Stimulated activated naive CD8-positive, alpha-beta T cell treated with anti-CD3 and anti-CD28 coated beads, Interleukin-15, Interleukin-2, amounts not matched to agents 100 U/mL and 50 U/mL, for 24 hours (primary cell): ENCODE data around the gene AK4.
"Not testable (repeated sequence)": the region's sequence is repeated elsewhere in the genome, so short reads cannot be mapped to it uniquely, and the experiment has no call there.

Experiments used
- ATAC-seq: fragments of 150-1000 bp; cut with Tn5 transposase; one replicate; pipeline ENCODE4 v1.10.0; 2021
- DNase-seq: peaks from one replicate; pipeline ENCODE4 v3.0.0; 2021

AK4 gene

GRCh38 chr1:65150583-65151263 lies 2.7 kb downstream of the AK4 start:
- ATAC-seq (no peak), DNase-seq (no peak)

DNA sequence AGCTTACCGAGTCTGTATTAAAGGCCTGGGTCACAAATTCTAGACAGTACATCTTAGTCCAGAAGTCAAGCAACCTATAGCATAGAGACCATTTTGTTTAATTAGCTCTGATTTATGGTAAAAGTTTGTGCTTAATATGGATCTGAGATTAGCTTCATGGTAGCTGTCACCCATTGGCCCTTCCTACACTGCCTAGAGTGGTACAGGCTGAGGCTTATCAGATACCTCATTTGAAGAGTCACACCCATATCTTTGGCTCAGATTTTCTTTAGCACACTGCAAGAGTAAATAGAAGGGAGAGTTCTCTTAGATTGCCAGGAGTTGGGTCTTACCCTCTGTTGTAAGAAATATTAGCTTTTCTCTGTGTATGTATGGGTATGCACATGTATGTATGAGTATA lies 3.6 kb downstream of the AK4 start:
- DNase-seq, result no peak
- ATAC-seq, result no peak

DNA sequence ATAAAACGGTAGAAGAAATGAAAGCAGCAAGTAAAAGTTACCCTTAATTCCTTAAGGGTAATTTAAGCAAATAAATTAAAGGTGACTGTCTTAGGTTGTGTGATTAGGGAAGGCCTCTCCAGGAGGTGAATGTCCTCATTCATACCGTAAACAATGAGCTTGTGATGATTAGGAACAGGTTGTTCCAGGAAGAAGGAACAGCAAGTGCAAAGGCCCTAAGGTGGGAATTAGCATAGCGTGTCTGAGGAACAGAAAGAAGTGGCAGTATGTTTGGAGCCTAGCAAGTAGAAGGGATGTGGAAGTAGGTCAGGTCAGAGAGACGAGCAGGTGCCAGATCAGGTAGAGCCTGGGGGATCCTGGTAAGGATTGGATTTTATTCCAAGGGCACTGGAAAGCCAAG lies 5.6 kb downstream of the AK4 start:
- no peak for ATAC-seq
- no peak for DNase-seq

DNA sequence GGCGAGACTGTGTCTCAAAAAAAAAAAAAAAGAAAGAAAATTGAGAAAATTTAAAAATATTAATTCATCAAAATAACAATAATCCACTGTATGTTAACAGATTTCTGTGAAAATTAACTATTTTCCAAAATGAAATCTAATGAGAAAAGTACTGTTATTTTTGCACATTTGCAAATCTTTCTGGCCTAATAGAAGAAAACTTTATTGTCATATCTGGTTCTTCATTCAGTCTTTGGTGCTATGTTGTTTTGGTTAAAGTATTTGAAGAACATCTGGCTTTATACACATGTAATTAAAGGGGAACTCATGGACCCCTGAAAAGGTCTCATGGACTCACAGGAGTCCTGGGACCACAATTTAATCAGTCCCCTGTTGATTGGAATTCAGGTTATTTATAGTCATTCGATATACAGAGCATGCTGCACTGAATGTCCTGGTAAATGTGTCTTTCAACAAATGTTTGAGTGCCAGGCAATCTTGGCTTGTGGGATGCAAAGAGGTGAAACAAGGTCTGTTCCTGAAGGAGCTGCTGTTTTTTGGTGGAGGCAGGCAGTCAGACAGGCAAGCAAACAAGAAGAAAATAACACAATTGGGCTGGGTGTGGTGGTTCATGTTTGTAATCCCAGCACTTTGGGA lies 9.0 kb downstream of the AK4 start:
- DNase-seq (no peak), ATAC-seq (no peak)

GRCh38 chr1:65157546-65157941 lies 9.5 kb downstream of the AK4 start:
- ATAC-seq, result no peak
- DNase-seq, result no peak

- not testable (repeated sequence) for DNase-seq, ATAC-seq
These were observed 11.3 kb downstream of the AK4 start for GRCh38 chr1:65159291-65159688.

DNA sequence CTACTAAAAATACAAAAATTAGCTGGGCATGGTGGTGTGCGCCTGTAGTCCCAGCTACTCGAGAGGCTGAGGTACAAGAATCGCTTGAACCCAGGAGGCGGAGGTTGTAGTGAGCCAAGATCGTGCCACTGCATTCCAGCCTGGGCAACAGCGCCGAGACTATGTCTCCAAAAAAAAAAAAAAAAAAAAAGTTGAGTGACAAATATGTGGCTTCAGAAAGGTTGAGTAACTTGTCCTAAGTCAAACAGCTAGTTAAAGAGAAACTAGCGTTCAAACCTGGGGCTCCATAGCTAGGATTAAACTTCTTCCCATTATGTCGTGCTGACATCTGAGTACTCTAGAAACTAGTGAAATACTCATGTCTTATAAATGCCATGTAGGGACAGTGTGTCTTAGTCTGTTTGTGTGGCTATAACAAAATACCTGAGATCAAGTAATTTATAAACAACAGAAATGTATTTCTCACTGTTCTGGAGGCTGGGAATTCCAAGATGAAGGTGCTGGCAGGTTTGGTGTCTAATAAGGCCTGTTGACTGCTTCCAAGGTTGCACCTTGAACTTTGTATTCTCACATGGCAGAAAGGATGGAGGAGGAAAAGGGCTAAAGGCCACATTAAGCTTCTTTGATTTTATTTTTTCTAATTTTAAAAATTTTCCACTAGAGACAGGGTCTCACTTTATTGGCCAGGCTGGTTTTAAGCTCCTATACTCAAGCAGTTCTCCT lies 12.0 kb downstream of the AK4 start:
- DNase-seq, result no peak
- no peak for ATAC-seq

GRCh38 chr1:65163201-65163805 lies 15.3 kb downstream of the AK4 start:
- ATAC-seq (no peak), DNase-seq (no peak)

- DNase-seq, ATAC-seq: not testable (repeated sequence)
These were observed 16.1 kb downstream of the AK4 start for GRCh38 chr1:65164101-65164500.

- ATAC-seq (no peak), DNase-seq (no peak)
These were observed 16.6 kb downstream of the AK4 start for GRCh38 chr1:65164633-65165032.

- DNase-seq (no peak), ATAC-seq (peak; percentile 46)
These were observed 17.4 kb downstream of the AK4 start for GRCh38 chr1:65165269-65165993.

- DNase-seq, result no peak
- ATAC-seq, result no peak
These were observed 18.7 kb downstream of the AK4 start for GRCh38 chr1:65166572-65167305.

DNA sequence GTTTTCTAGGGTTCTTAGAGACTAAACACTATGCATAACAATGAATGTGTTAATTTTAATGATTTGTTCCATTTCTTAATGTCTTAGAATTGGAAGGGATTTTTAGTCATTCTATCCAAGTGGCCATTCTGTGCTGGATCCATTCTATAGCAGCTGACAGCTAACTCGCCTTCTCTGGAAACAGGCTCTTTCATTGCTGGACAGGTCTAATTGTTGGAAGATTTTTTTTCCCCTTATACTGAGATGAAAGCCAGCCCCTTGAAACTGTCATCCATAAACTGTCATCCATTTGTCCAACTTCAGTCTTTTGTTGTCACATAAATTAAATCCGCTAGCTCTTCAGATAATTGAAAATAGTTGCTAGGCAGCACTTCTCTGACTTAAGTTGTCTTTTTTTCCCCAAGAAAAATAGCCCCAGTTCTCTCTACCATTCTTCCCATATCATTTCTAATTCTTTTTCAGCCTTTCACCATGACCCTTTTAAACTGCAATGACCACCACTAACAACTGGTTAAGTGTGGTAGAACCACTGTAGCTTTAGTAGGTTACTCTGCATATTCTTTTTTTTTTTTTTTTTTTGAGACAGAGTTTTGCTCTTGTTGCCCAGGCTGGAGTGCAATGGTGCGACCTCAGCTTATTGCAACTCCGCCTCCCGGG lies 19.7 kb downstream of the AK4 start:
- no peak for DNase-seq
- no peak for ATAC-seq

- no peak for ATAC-seq
- DNase-seq, result no peak
These were observed 20.9 kb downstream of the AK4 start for GRCh38 chr1:65168867-65169266.

DNA sequence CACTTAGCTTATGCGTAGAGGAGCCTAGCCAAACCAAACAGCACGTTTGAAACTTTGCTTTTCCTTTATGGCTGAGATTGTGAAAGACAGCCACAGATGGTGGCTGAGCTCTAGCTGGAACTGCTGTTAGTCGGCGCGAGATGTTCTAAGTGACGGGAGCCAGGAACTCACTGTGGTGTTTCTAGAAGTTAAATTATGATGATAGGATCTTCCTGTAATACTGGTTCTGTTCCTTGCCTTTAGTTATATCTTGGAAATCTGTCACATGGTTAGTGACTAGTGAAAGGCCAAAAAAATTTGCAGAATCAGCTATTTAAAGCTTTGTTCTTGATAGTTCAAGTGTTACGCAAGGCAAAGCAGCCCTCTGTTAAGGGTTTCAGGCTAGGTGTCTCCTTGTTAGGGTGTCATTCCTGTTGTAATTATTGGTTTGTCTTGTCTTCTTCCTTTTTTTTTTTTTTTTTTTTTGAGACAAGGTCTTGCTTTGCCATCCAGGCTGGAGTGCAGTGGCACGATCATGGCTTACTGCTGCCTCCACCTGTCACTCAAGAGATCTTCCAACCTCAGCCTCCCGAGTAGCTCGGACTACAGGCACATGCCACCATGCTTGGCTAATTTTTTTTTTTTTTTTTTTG lies 22.6 kb downstream of the AK4 start:
- ATAC-seq (no peak), DNase-seq (no peak)

DNA sequence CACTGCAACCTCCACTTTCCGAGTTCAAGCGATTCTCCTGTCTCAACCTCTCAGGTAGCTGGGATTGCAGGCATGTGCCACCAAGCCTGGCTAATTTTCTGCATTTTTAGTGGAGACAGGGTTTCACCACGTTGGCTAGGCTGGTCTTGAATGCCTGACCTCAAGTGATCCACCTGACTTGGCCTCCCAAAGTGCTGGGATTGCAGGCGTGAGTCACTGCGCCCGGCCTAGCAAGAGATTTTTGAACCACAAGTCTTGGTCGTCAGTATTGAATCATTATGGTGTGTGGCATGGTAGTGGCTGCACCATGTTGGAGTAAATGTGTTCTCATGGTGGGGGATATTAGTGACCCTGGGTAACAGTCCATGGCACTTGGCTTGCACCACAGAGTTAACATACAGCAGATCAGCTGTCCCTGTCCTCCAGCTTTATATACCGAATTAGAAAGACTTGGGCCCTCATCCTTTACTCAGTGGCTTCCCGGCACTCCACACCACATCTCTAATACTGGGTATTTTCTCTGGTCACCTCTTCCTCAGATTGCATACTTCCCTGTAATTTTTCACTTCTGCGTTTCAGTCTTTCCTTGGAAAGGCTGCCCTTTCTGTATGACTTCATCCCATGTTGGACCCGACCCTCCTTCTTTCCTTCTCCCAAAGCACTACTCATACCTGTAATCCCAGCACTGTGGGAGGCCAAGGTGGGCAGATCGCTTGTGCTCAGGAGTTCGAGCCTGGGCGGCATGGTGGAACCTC lies 25.1 kb downstream of the AK4 start:
- no peak for DNase-seq
- ATAC-seq, result no peak

- DNase-seq (no peak), ATAC-seq (no peak)
These were observed 26.6 kb downstream of the AK4 start for GRCh38 chr1:65174585-65174984.

DNA sequence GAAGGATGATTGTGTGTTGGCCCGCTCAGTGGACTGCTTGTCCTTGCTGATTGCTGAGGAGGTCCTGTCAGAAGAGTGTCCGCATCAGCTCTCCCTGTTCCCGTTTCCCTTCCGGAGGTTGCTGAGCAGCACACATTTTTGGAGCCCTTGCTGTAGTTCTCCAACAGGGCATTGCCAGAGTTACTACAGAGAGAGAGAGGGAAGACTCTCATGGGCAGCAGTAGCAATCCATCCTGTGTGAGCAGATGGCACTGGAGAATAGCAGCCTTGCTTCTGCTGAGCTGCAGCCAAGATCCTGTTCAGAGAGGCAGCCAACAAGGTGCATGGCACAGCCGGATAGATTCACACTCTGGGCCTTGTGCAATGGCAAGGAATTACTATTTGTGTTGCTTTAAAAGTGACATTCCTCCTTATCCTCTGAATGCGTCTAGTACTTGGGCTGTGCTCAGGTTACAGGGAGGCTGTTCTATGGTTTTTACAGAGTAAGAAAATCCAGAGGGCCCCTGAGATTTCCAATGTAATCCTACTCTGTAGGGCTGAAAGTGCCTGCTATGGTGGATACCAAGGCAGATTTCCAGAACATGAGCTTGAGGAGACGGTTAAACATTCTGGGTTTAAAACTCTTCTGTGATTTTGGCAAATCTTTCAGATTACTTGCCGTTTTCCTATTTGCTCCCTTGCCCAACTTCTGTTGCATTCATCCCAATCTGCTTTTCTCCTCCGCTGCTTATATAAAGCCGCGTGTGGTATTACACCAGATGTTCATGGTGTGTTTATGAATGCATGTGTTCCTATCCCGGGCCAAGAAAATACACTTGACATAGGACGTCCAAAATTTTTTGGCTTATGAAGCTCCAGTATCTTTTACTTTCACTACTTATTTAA lies 27.4 kb downstream of the AK4 start:
- no peak for ATAC-seq
- no peak for DNase-seq

DNA sequence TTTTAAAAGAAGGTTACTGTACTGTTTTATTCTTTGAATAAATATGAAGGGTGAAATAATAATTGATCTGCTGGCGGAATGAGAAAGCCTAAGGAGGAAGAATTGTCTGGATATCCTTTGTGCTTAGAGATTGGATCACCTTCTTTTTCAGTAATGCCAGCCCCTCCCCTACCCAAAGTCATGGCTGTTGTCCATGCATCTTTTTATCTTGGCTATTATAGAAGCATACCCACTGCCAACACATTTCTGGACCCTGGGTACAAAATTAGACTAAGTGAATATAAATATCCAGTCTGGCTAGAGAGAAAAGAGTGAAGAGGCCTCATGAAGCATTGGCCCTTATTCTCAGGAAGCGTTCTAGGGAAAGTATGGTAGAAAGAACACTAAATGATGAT lies 28.1 kb downstream of the AK4 start:
- DNase-seq (no peak), ATAC-seq (no peak)
